Measurements from ENCODE around the gene CORO7. TPM values are rescaled to one million over a fixed set of nuclear protein-coding genes. Genes with fewer than 3 reads are reported as not detected.

Gene CORO7
- total and polyA plus RNA-seq, 11 donors: 7.2 to 39.7 (median 10.1) TPM

- intact Hi-C loops (cut with DNase I): no loop called here
- TF ChIP-seq POLR2A (IDR thresholded peaks at IDR 0.05): no peak
- TF ChIP-seq, protein P1, sequence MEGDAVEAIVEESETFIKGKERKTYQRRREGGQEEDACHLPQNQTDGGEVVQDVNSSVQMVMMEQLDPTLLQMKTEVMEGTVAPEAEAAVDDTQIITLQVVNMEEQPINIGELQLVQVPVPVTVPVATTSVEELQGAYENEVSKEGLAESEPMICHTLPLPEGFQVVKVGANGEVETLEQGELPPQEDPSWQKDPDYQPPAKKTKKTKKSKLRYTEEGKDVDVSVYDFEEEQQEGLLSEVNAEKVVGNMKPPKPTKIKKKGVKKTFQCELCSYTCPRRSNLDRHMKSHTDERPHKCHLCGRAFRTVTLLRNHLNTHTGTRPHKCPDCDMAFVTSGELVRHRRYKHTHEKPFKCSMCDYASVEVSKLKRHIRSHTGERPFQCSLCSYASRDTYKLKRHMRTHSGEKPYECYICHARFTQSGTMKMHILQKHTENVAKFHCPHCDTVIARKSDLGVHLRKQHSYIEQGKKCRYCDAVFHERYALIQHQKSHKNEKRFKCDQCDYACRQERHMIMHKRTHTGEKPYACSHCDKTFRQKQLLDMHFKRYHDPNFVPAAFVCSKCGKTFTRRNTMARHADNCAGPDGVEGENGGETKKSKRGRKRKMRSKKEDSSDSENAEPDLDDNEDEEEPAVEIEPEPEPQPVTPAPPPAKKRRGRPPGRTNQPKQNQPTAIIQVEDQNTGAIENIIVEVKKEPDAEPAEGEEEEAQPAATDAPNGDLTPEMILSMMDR (IDR thresholded peaks at IDR 0.05): no peak
- 94 to 98% (median 97%) methylated on average over 4 of the region's 4 CpGs for WGBS, 4 donors
- peaks cover 0 to 70% (median 38%) of the 10 kb centered on the region in 12 donors for H3K4me1 ChIP-seq
- ATAC-seq: no peak
- no peaks in the 10 kb centered on the region for H3K9me3 ChIP-seq
- H3K27me3 ChIP-seq: no peaks in the 10 kb centered on the region
- no peak for DNase-seq
- peak overlapping the region in 1 of 12 donors; percentile 2 for H3K27ac ChIP-seq
- peaks cover 0 to 53% (median 12%) of the 10 kb centered on the region in 9 donors for H3K36me3 ChIP-seq
- no peak overlapping the region for H3K4me3 ChIP-seq
Observed at GRCh38 chr16:4412854-4413253, 3.5 kb downstream of the CORO7 start.

DNA sequence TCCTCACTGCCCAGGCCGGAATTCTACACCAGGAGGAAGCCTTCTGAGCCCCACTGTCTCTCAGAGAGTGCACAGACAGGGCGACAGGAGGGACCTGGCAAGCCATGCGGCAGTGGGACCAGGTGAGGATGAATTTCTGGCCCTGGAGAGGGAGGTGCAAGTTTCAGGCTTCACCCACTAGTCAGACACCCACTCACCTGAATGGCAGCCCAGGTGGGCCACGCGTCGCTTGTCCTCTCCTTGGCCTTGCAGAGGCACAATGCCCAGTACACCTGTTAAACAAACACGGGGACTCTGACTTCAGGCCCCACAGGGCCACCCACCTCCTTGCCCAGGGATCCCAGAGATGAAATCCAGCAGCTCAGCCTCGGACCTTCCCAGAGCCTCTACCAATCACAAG, 4.2 kb downstream of the CORO7 start:
- Histone ChIP-seq H3K27ac (peak overlapping the region in 7 of 12 donors; percentile 2 to 62 (median 47)), H3K27me3 (no peaks in the 10 kb centered on the region), H3K4me3 (no peak overlapping the region), H3K9me3 (no peaks in the 10 kb centered on the region), H3K4me1 (peaks cover 0 to 67% (median 38%) of the 10 kb centered on the region in 12 donors), H3K36me3 (peaks cover 0 to 60% (median 19%) of the 10 kb centered on the region in 9 donors)
- DNase-seq (peak in 1 of 5 donors; percentile 55), ATAC-seq (no peak)
- 76 to 91% (median 90%) methylated on average over 3 to 8 of the region's 8 CpGs for WGBS, 4 donors
- TF ChIP-seq, protein P1 (IDR thresholded peaks at IDR 0.05): no peak
- no peak for TF ChIP-seq POLR2A (IDR thresholded peaks at IDR 0.05)
- intact Hi-C loops (cut with DNase I): no loop called here

DNA sequence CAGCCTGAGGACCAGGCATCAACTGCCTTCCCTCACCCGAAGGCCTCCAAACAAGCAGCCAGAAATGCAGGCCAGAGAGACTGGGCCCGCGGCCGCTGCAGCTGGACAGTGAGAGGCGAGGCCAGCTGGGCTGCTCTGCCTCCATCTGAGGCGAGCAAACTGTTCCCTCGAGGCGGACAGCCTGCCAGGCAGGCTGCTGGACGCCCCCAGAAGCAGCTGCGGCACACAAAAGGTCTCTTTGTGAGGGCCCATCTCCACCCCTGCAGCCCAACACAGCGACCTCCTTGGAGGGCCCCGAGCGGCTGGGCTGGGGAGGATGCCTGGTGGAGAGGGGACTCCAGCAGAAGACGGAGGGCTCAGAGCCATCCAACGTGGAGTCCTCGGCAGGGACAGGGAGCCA, 4.7 kb downstream of the CORO7 start:
- ATAC-seq: peak; percentile 25 to 59 (median 46)
- Histone ChIP-seq H3K36me3 (peaks cover 0 to 65% (median 23%) of the 10 kb centered on the region in 9 donors), H3K9me3 (no peaks in the 10 kb centered on the region), H3K4me1 (peaks cover 0 to 62% (median 33%) of the 10 kb centered on the region in 12 donors), H3K27me3 (no peaks in the 10 kb centered on the region), H3K4me3 (no peak overlapping the region), H3K27ac (peak overlapping the region in 8 of 12 donors; percentile 2 to 62 (median 39))
- intact Hi-C loops (cut with DNase I): no loop called here
- 63 to 83% (median 72%) methylated on average over 9 to 16 of the region's 16 CpGs for WGBS, 4 donors
- TF ChIP-seq, protein P1 (IDR thresholded peaks at IDR 0.05): no peak
- TF ChIP-seq POLR2A (IDR thresholded peaks at IDR 0.05): no peak
- DNase-seq: peak; percentile 73 to 88 (median 81)

DNA sequence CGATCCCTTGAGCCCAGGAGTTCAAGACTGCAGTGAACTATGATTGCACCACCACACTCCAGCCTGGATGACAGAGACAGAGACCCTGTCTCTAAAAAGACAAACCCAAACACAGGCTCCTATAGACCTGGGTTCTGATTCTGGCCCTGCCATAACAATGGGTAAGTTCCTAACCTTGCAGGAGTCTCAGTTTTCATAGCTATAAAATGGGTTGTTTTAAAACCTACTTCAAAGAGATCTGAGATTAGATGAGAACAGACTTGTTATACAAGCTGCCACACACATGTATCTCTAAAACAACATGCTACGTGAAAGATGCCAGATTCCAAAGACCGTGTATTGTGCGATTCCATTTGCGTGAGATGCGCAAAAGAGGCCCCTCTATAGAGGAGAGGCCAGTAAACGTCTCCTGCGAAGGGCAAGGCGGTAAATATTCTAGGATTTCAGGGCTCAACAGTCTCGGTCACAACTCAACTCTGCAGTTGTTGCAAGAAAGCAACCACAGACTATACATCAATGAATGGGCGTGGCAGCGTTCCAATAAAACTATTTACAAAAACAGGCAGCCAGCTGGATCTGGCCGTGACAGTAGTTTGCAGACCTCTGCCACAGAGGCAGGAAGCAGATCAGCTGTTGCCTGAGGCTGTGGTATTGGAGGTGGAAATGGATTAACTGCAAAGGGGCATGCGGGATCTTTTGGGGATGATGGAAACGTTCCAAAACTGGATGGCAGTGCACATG, 5.9 kb downstream of the CORO7 start:
- Histone ChIP-seq H3K27me3 (no peaks in the 10 kb centered on the region), H3K27ac (peak overlapping the region in 3 of 12 donors; percentile 35 to 62 (median 56)), H3K9me3 (no peaks in the 10 kb centered on the region), H3K36me3 (peaks cover 0 to 77% (median 34%) of the 10 kb centered on the region in 9 donors), H3K4me3 (no peak overlapping the region), H3K4me1 (peaks cover 0 to 61% (median 32%) of the 10 kb centered on the region in 12 donors)
- DNase-seq: peak in 1 of 5 donors; percentile 60
- WGBS, 4 donors: 69 to 80% (median 76%) methylated on average over 15 of the region's 15 CpGs
- ATAC-seq: peak in 1 of 4 donors; percentile 35
- intact Hi-C loops (cut with DNase I): no loop called here
- TF ChIP-seq, protein P1 (IDR thresholded peaks at IDR 0.05): no peak
- no peak for TF ChIP-seq POLR2A (IDR thresholded peaks at IDR 0.05)
